Fibroblast of lung (primary cell): ENCODE data around the gene MORN1.

Source experiments
- CTCF ChIP-seq, 2 donors: IDR thresholded peaks in 1 of 2; conservative IDR thresholded peaks in 1 of 2; 1 replicate in 1 of 2; 2 replicates in 1 of 2; pipeline ENCODE4 v1.5.1; 2011 to 2012; ENCODE audit warnings: low read length in 2 of 2, control low read depth in 1 of 2, inconsistent platforms in 1 of 2, low read depth in 1 of 2, mild to moderate bottlenecking in 1 of 2
- EZH2 ChIP-seq: IDR thresholded peaks from 2 replicates; pipeline ENCODE4 v1.5.1; 2012; ENCODE audit warnings: low read length, control low read depth, mild to moderate bottlenecking; ENCODE audit errors: missing control alignments

GRCh38 chr1:2396059-2396458 is 4.7 kb upstream of the MORN1 start:
- TF ChIP-seq CTCF (conservative IDR thresholded peaks at IDR 0.05 in 1 of 2, IDR thresholded peaks at IDR 0.05 in 1 of 2; ENCODE audit: low read depth in 1 of 2, low read length in 2 of 2) (no peak), EZH2 (no peak)
